HEK293T (cell line): ENCODE measurements around the gene ANO7.
"Not testable (repeated sequence)": the region's sequence is repeated elsewhere in the genome, so short reads cannot be mapped to it uniquely, and the experiment has no call there.

Experiments used
- CTCF ChIA-PET: fragments of 350-600 bp; formaldehyde crosslinking; extraction: SDS; loops from one replicate; lab custom pipeline; 2021; ENCODE audit warnings: antibody characterized with exemption, inconsistent platforms; lab: Yijun Ruan, JAX
- POLR2A ChIA-PET: fragments of 350-600 bp; formaldehyde crosslinking; extraction: SDS; loops from one replicate; lab custom pipeline; 2020; ENCODE audit warnings: antibody characterized with exemption, inconsistent platforms; lab: Yijun Ruan, JAX
- DNase-seq: peaks from one replicate; pipeline ENCODE4 v3.0.0; 2012; ENCODE audit warnings: mixed read lengths; ENCODE audit errors: extremely low spot score
- ARNT ChIP-seq: fragments of 450-650 bp; IDR thresholded peaks from 2 replicates; pipeline ENCODE4 v1.6.1; 2017; ENCODE audit warnings: mild to moderate bottlenecking
- BHLHE40 ChIP-seq: fragments of 450-650 bp; IDR thresholded peaks from 2 replicates; pipeline ENCODE4 v1.6.1; 2016; ENCODE audit warnings: mild to moderate bottlenecking, moderate library complexity, borderline replicate concordance
- CTBP1 ChIP-seq: fragments of 450-650 bp; IDR thresholded peaks from 2 replicates; pipeline ENCODE4 v1.6.1; 2016; ENCODE audit warnings: borderline replicate concordance
- ELF4 ChIP-seq: fragments of 450-650 bp; IDR thresholded peaks from 2 replicates; pipeline ENCODE4 v1.6.1; 2017; ENCODE audit warnings: antibody characterized with exemption
- FOXA1 ChIP-seq: fragments of 450-650 bp; IDR thresholded peaks from 2 replicates; pipeline ENCODE4 v1.6.1; 2016; ENCODE audit warnings: mild to moderate bottlenecking
- FOXK2 ChIP-seq: fragments of 450-650 bp; IDR thresholded peaks from 2 replicates; pipeline ENCODE4 v1.6.1; 2016; ENCODE audit warnings: mild to moderate bottlenecking
- FOXM1 ChIP-seq: fragments of 450-650 bp; IDR thresholded peaks from 2 replicates; pipeline ENCODE4 v1.6.1; 2017; ENCODE audit warnings: mild to moderate bottlenecking, borderline replicate concordance
- HDGF ChIP-seq: fragments of 450-650 bp; IDR thresholded peaks from 2 replicates; pipeline ENCODE4 v1.6.1; 2017; ENCODE audit warnings: antibody characterized with exemption, borderline replicate concordance
- L3MBTL2 ChIP-seq: fragments of 450-650 bp; conservative IDR thresholded peaks from 2 replicates; pipeline ENCODE4 v1.6.1; 2016; ENCODE audit warnings: mild to moderate bottlenecking
- LEF1 ChIP-seq: fragments of 450-650 bp; IDR thresholded peaks from 2 replicates; pipeline ENCODE4 v1.6.1; 2017; ENCODE audit warnings: mild to moderate bottlenecking, borderline replicate concordance
- NFRKB ChIP-seq: fragments of 450-650 bp; IDR thresholded peaks from 2 replicates; pipeline ENCODE4 v1.6.1; 2016; ENCODE audit warnings: mild to moderate bottlenecking, moderate library complexity
- PKNOX1 ChIP-seq: fragments of 450-650 bp; IDR thresholded peaks from 2 replicates; pipeline ENCODE4 v1.6.1; 2016
- SP1 ChIP-seq: fragments of 450-650 bp; IDR thresholded peaks from 2 replicates; pipeline ENCODE4 v1.6.1; 2017
- SUZ12 ChIP-seq: fragments of 450-650 bp; IDR thresholded peaks from 2 replicates; pipeline ENCODE4 v1.6.1; 2016; ENCODE audit warnings: mild to moderate bottlenecking
- TARDBP ChIP-seq: fragments of 450-650 bp; IDR thresholded peaks from 2 replicates; pipeline ENCODE4 v1.6.1; 2016
- ZNF384 ChIP-seq: fragments of 450-650 bp; IDR thresholded peaks from 2 replicates; pipeline ENCODE4 v1.6.1; 2016

The ANO7 gene

GRCh38 chr2:241190291-241190981 is 2.0 kb downstream of the ANO7 start:
- ChIA-PET CTCF (no interaction called here), POLR2A (no interaction called here)
- TF ChIP-seq TARDBP (no peak), FOXK2 (no peak), ZNF384 (no peak)
- DNase-seq: no peak

- POLR2A ChIA-PET: no interaction called here
- no peak for DNase-seq
- CTCF ChIA-PET: no interaction called here
- no peak for TF ChIP-seq TARDBP
- no peak for TF ChIP-seq PKNOX1
- TF ChIP-seq SP1: no peak
- no peak for TF ChIP-seq ELF4
- no peak for TF ChIP-seq FOXM1
- TF ChIP-seq L3MBTL2: no peak
- no peak for TF ChIP-seq CTBP1
- no peak for TF ChIP-seq ARNT
- TF ChIP-seq ZNF384: no peak
- TF ChIP-seq LEF1: no peak
- TF ChIP-seq BHLHE40: no peak
- no peak for TF ChIP-seq SUZ12
- TF ChIP-seq FOXK2: no peak
- no peak for TF ChIP-seq NFRKB
- TF ChIP-seq HDGF: no peak
- no peak for TF ChIP-seq FOXA1
Measured at GRCh38 chr2:241191081-241191480, 2.6 kb downstream of the ANO7 start.

- TF ChIP-seq ARNT (no peak), HDGF (no peak), SUZ12 (no peak), ZNF384 (no peak), PKNOX1 (no peak), NFRKB (no peak), FOXK2 (no peak), FOXM1 (no peak), ELF4 (no peak), BHLHE40 (no peak)
- ChIA-PET CTCF (no interaction called here), POLR2A (no interaction called here)
- no peak for DNase-seq
Measured at GRCh38 chr2:241193271-241193670, 4.8 kb downstream of the ANO7 start.

GRCh38 chr2:241194811-241195210 is 6.3 kb downstream of the ANO7 start:
- ChIA-PET CTCF (no interaction called here), POLR2A (no interaction called here)
- TF ChIP-seq NFRKB: no peak
- TF ChIP-seq CTBP1: no peak
- no peak for TF ChIP-seq PKNOX1
- TF ChIP-seq HDGF: no peak
- no peak for TF ChIP-seq FOXM1
- no peak for TF ChIP-seq BHLHE40
- no peak for TF ChIP-seq ZNF384

GRCh38 chr2:241195506-241196130 is 7.1 kb downstream of the ANO7 start:
- POLR2A ChIA-PET: no interaction called here
- no peak for TF ChIP-seq ZNF384
- no peak for TF ChIP-seq SUZ12
- TF ChIP-seq BHLHE40: no peak
- TF ChIP-seq L3MBTL2: no peak
- no peak for TF ChIP-seq SP1
- TF ChIP-seq ELF4: no peak
- TF ChIP-seq PKNOX1: no peak
- no peak for TF ChIP-seq CTBP1
- no peak for TF ChIP-seq LEF1
- no peak for TF ChIP-seq TARDBP
- TF ChIP-seq FOXA1: no peak
- no peak for TF ChIP-seq FOXM1
- no peak for TF ChIP-seq NFRKB
- no peak for TF ChIP-seq FOXK2
- no peak for DNase-seq
- CTCF ChIA-PET: no interaction called here

More at GRCh38 chr2:241194811-241195210, 6.3 kb downstream of the ANO7 start:
- DNase-seq: no peak

- CTCF ChIA-PET: interaction anchor here (0.7 kb wide), 1 partner anchor 48 kb away, joined by 3 read pairs; the partner anchor contains the start of gene PASK
- POLR2A ChIA-PET, DNase-seq: not testable (repeated sequence)
Measured at GRCh38 chr2:241197246-241197645, 8.8 kb downstream of the ANO7 start.
